Common myeloid progenitor, CD34-positive (primary cell): Measurements from ENCODE around the gene PLD2.

Source experiments
- CTCF ChIA-PET: fragments of 350-600 bp; sonication (Branson Sonifier 250); formaldehyde crosslinking; loops from one replicate; lab custom pipeline; 2021; ENCODE audit warnings: antibody characterized with exemption; lab: Charles Lee
- POLR2A ChIA-PET: fragments of 350-600 bp; sonication (Branson Sonifier 250); formaldehyde crosslinking; loops from one replicate; lab custom pipeline; 2021; ENCODE audit warnings: antibody characterized with exemption; lab: Charles Lee
- DNase-seq, 3 donors: peaks; one replicate each; pipeline versions ENCODE4 v3.0.0 to v3.0.0-alpha.2; 2013
- H3K27ac ChIP-seq, 2 experiments: 1 replicate in 1 of 2; 2 replicates in 1 of 2; pipeline ENCODE4 v1.7.0; 2013; ENCODE audit warnings: inconsistent platforms in 2 of 2, low read length in 2 of 2, mild to moderate bottlenecking in 2 of 2, low read depth in 1 of 2, moderate library complexity in 1 of 2; ENCODE audit not compliant: severe bottlenecking in 2 of 2, insufficient read depth in 1 of 2, poor library complexity in 1 of 2
- H3K27me3 ChIP-seq, 5 experiments: replicated peaks in 2 of 5; 1 replicate in 3 of 5; 2 replicates in 2 of 5; pipeline versions ENCODE4 v1.6.1 to v1.7.0; 2013; ENCODE audit warnings: low read length in 4 of 5, mild to moderate bottlenecking in 2 of 5, moderate library complexity in 2 of 5, inconsistent platforms in 1 of 5; ENCODE audit not compliant: insufficient read depth in 5 of 5, control insufficient read depth in 4 of 5
- H3K36me3 ChIP-seq, 4 experiments: 1 replicate in 2 of 4; 2 replicates in 2 of 4; pipeline versions ENCODE4 v1.6.1 to v1.7.0; 2013; ENCODE audit warnings: low read length in 3 of 4, control low read depth in 1 of 4, mild to moderate bottlenecking in 1 of 4; ENCODE audit not compliant: control insufficient read depth in 4 of 4, insufficient read depth in 4 of 4
- H3K4me1 ChIP-seq, 4 experiments: 1 replicate in 3 of 4; 2 replicates in 1 of 4; pipeline versions ENCODE4 v1.6.1 to v1.7.1; 2013; ENCODE audit warnings: low read length in 3 of 4, mild to moderate bottlenecking in 3 of 4, control low read depth in 1 of 4, inconsistent platforms in 1 of 4, moderate library complexity in 1 of 4; ENCODE audit not compliant: control insufficient read depth in 4 of 4, insufficient read depth in 4 of 4; ENCODE audit errors: control extremely low read depth in 1 of 4
- H3K4me3 ChIP-seq, 7 experiments: 1 replicate in 4 of 7; 2 replicates in 3 of 7; pipeline versions ENCODE4 v1.5.1 to v1.7.0; 2013; ENCODE audit warnings: mild to moderate bottlenecking in 7 of 7, low read length in 6 of 7, moderate library complexity in 6 of 7, inconsistent platforms in 2 of 7, low read depth in 2 of 7, control low read depth in 1 of 7; ENCODE audit not compliant: insufficient read depth in 4 of 7, control insufficient read depth in 1 of 7; ENCODE audit errors: extremely low read depth in 1 of 7
- H3K9me3 ChIP-seq, 5 experiments: 1 replicate in 4 of 5; 2 replicates in 1 of 5; pipeline versions ENCODE4 v1.6.1 to v1.7.1; 2013; ENCODE audit warnings: low read length in 4 of 5, mild to moderate bottlenecking in 2 of 5, inconsistent platforms in 1 of 5, low read depth in 1 of 5, moderate library complexity in 1 of 5; ENCODE audit not compliant: control insufficient read depth in 4 of 5, insufficient read depth in 2 of 5; ENCODE audit errors: control extremely low read depth in 1 of 5
- WGBS: methylation state at CpG from one replicate; pipeline ENCODE4 v1.1.5; 2013; ENCODE audit not compliant: insufficient coverage; 5-methylcytosine and 5-hydroxymethylcytosine counted together

PLD2 gene

GRCh38 chr17:4839221-4839620 lies 32.3 kb downstream of the PLD2 start:
- H3K27me3 ChIP-seq = no peaks in the 10 kb centered on the region
- H3K4me3 ChIP-seq = no peak overlapping the region
- H3K9me3 ChIP-seq = no peaks in the 10 kb centered on the region
- no peak overlapping the region for H3K27ac ChIP-seq
- POLR2A ChIA-PET = interaction anchor here (0.6 kb wide), 1 partner anchor 1838 kb away, joined by 4 read pairs; no protein-coding TSS in a partner anchor
- no peak for DNase-seq
- H3K36me3 ChIP-seq = peaks cover 0 to 9% (median 5%) of the 10 kb centered on the region in 4 experiments
- WGBS = 98% methylated on average over 6 of the region's 8 CpGs
- CTCF ChIA-PET = interaction anchor here (0.7 to 1.6 kb wide), 2 partner anchors 31 to 53 kb away, joined by 3 read pairs; partner anchors contain the start of gene VMO1
- peaks cover 7 to 19% (median 16%) of the 10 kb centered on the region in 4 experiments for H3K4me1 ChIP-seq

- CTCF ChIA-PET = interaction anchor here (1.0 to 1.6 kb wide), 2 partner anchors 18 to 54 kb away, joined by 3 read pairs; partner anchors contain the start of gene VMO1
- POLR2A ChIA-PET = no interaction called here
- no peak for DNase-seq
- Histone ChIP-seq H3K4me1 (peaks cover 4 to 12% (median 12%) of the 10 kb centered on the region in 4 experiments), H3K36me3 (peaks cover 0 to 9% (median 5%) of the 10 kb centered on the region in 4 experiments), H3K4me3 (peak overlapping the region in 1 of 7 experiments; percentile 25), H3K9me3 (no peaks in the 10 kb centered on the region), H3K27ac (no peak overlapping the region), H3K27me3 (no peaks in the 10 kb centered on the region)
- WGBS = 33% methylated on average over 6 of the region's 8 CpGs
Observed at GRCh38 chr17:4839965-4840892, 33.3 kb downstream of the PLD2 start.

GRCh38 chr17:4840893-4841242 lies 33.9 kb downstream of the PLD2 start:
- ChIA-PET CTCF (interaction anchor here (1.0 kb wide), 1 partner anchor 18 kb away, joined by 3 read pairs; no protein-coding TSS in a partner anchor), POLR2A (no interaction called here)
- no peaks in the 10 kb centered on the region for H3K9me3 ChIP-seq
- no peak for DNase-seq
- no peak overlapping the region for H3K27ac ChIP-seq
- 57% methylated on average over 10 of the region's 10 CpGs for WGBS
- peaks cover 0 to 9% (median 5%) of the 10 kb centered on the region in 4 experiments for H3K36me3 ChIP-seq
- H3K27me3 ChIP-seq = no peaks in the 10 kb centered on the region
- H3K4me1 ChIP-seq = peaks cover 4 to 12% (median 10%) of the 10 kb centered on the region in 4 experiments
- H3K4me3 ChIP-seq = peak overlapping the region in 1 of 7 experiments; percentile 25

GRCh38 chr17:4842376-4842775 lies 35.4 kb downstream of the PLD2 start:
- 100% methylated on average over 3 of the region's 3 CpGs for WGBS
- H3K4me3 ChIP-seq = no peak overlapping the region
- H3K9me3 ChIP-seq = no peaks in the 10 kb centered on the region
- peaks cover 0 to 5% (median 0%) of the 10 kb centered on the region in 5 experiments for H3K27me3 ChIP-seq
- no peak for DNase-seq
- ChIA-PET POLR2A (no interaction called here), CTCF (interaction anchor here (0.9 kb wide), 1 partner anchor 18 kb away, joined by 3 read pairs; no protein-coding TSS in a partner anchor)
- peaks cover 0 to 9% (median 5%) of the 10 kb centered on the region in 4 experiments for H3K36me3 ChIP-seq
- H3K4me1 ChIP-seq = peaks cover 4 to 12% (median 9%) of the 10 kb centered on the region in 4 experiments
- H3K27ac ChIP-seq = no peak overlapping the region

GRCh38 chr17:4843321-4844000 lies 36.5 kb downstream of the PLD2 start:
- Histone ChIP-seq H3K27ac (no peak overlapping the region), H3K4me3 (no peak overlapping the region), H3K27me3 (peaks cover 0 to 5% (median 0%) of the 10 kb centered on the region in 5 experiments), H3K36me3 (peaks cover 0 to 2% (median 0%) of the 10 kb centered on the region in 4 experiments), H3K4me1 (peaks cover 4 to 12% (median 9%) of the 10 kb centered on the region in 4 experiments), H3K9me3 (no peaks in the 10 kb centered on the region)
- ChIA-PET CTCF (interaction anchor here (0.9 kb wide), 1 partner anchor 19 kb away, joined by 3 read pairs; no protein-coding TSS in a partner anchor), POLR2A (no interaction called here)
- WGBS = 72% methylated on average over 9 of the region's 9 CpGs
- DNase-seq = peak in 1 of 3 donors; percentile 18

- Histone ChIP-seq H3K9me3 (no peaks in the 10 kb centered on the region), H3K4me1 (peaks cover 4 to 12% (median 9%) of the 10 kb centered on the region in 4 experiments), H3K36me3 (peaks cover 0 to 3% (median 0%) of the 10 kb centered on the region in 4 experiments), H3K27ac (no peak overlapping the region), H3K4me3 (no peak overlapping the region), H3K27me3 (peaks cover 0 to 12% (median 3%) of the 10 kb centered on the region in 5 experiments)
- POLR2A ChIA-PET = no interaction called here
- WGBS = 88% methylated on average over 3 of the region's 5 CpGs
- peak in 1 of 3 donors; percentile 24 for DNase-seq
- CTCF ChIA-PET = no interaction called here
Observed at GRCh38 chr17:4845118-4845517, 38.2 kb downstream of the PLD2 start.
